ENCODE data around the gene ANKRD13C.

DNA sequence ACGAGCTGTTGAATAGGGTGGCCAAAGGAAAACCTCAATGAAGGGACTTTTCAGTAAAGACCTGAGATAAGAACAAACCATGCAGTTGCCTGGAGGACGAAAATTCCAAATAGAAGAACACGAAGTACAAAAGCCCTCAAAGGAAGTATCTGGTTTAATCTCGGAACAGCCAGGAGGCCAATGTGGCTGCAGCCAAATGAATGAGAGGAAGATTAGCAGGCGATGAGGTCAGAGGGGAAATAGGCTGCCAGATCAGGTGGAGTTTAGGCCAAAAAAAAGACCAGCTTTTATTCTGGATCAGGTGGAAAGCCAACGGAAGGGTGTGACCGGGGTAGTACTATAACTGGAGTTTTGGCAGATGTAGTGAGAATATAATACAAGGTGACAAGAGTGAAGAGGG, 89.7 kb downstream of the ANKRD13C start:
- TF ChIP-seq, protein P1, sequence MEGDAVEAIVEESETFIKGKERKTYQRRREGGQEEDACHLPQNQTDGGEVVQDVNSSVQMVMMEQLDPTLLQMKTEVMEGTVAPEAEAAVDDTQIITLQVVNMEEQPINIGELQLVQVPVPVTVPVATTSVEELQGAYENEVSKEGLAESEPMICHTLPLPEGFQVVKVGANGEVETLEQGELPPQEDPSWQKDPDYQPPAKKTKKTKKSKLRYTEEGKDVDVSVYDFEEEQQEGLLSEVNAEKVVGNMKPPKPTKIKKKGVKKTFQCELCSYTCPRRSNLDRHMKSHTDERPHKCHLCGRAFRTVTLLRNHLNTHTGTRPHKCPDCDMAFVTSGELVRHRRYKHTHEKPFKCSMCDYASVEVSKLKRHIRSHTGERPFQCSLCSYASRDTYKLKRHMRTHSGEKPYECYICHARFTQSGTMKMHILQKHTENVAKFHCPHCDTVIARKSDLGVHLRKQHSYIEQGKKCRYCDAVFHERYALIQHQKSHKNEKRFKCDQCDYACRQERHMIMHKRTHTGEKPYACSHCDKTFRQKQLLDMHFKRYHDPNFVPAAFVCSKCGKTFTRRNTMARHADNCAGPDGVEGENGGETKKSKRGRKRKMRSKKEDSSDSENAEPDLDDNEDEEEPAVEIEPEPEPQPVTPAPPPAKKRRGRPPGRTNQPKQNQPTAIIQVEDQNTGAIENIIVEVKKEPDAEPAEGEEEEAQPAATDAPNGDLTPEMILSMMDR (optimal IDR thresholded peaks at IDR 0.05 in 1 of 3, IDR thresholded peaks at IDR 0.05 in 1 of 3, conservative IDR thresholded peaks at IDR 0.05 in 1 of 3; ENCODE audit: extremely low read depth in 1 of 3, insufficient read depth in 2 of 3, low read length in 3 of 3): no peak
- TF ChIP-seq EZH2 (IDR thresholded peaks at IDR 0.05; ENCODE audit: low read length): no peak

All from keratinocyte (primary cell).